ENCODE measurements around the gene NMD3. TPM values are rescaled to one million over a fixed set of nuclear protein-coding genes. Genes with fewer than 3 reads are reported as not detected.

Gene NMD3
- 44.8 and 51.8 TPM in 2 replicates for total RNA-seq

DNA sequence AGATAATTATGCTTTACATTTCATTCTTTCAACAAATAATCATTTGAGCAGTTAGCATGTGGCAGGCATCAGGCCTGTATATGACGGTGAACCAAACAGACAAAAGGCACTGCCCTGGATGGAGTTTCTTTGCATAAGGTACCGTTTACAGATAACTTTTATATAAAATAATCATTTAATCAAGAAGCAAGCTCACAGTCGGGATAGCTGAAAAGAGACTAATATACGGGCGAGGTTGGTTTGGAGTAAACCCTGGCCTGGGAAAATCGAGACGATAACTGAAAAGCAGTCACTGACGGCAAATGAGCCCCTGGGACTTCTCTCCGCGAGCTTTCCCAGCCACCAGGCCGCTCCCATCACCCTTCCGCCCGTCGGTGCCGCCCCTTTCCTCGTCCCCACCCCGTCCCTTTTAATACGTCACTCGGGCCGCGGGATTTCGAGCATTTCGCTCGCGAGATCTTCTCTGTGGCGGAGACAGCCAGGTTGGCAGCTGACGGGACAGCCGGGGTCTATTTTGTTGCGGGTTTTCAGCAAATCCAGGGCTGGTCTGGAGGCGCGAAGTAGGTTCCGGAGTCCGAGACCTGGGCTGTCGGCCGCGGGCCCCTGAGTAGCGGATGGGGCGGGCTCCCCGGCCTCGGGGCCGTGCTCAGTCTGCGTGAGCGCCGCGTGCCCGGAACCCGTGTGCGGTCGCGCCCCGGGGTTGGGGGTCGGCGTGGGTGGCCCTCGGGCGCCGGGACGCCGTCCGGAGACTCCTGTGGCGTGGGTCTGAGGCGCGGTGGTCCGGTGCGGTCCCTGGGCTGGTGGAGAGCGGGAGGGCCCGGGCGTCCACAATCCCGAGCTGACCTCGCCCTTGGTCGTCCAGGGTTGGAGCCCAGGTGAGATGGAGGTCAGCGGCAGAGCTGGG lies at the start of gene NMD3:
Gene NMD3, plus strand, starts transcription at position 462 of the 904 bp plus-strand sequence. CDS start 703 bp downstream, outside the sequence.

Other genes starting within 250 kb of the NMD3 start
- gene B3GALNT1, start 116.0 kb upstream of the NMD3 start, total RNA-seq, result 11.7 and 12.4 TPM in 2 replicates
- 0.44 TPM in 1 of 2 replicates, not detected in the other for gene SPTSSB, start 150.2 kb downstream of the NMD3 start, total RNA-seq